22Rv1 (cell line): ENCODE data around the gene UNC5A.

Experiments
- H3K27ac ChIP-seq: fragments of 450-650 bp; 2 replicates; pipeline ENCODE4 v1.5.1; 2017
- ZFX ChIP-seq: fragments of 450-650 bp; IDR thresholded peaks from 2 replicates; pipeline ENCODE4 v1.6.1; 2017; ENCODE audit warnings: antibody characterized with exemption, borderline replicate concordance
- TF ChIP-seq, protein P1 (sequence below): fragments of 450-650 bp; IDR thresholded peaks from 2 replicates; pipeline ENCODE4 v1.5.1; 2017; ENCODE audit warnings: mild to moderate bottlenecking

UNC5A gene

DNA sequence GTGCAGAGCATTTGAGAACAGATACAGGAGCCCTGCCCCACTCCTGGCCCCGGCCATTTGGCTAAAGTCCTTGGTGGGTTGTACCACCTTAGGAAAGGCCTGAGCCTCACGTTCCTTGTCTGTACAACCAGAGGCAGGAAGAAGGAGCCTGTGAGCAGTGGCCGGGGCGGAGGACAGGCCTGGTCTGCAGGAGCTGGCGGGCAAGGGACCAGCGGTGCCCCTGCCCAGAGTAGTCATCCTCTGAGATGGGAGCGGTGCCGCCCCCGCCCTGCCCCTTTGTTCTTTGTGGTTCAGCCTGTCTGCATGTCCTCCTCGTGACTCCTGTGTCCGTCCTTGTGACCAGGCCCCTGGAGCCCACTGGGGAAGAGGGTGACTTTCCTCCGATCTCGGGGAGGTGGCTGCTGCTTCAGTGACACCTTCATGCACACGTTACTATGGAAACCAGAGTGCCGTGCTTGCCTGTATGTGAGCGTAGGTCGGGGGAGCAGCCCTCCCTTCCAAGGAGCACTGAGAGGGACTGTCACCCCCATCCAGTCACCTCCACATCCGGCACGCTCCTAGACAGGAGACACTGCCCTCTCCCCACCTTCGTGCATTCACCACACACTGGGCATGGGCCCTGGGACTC, 42.9 kb downstream of the UNC5A start:
- no peak overlapping the region for H3K27ac ChIP-seq

DNA sequence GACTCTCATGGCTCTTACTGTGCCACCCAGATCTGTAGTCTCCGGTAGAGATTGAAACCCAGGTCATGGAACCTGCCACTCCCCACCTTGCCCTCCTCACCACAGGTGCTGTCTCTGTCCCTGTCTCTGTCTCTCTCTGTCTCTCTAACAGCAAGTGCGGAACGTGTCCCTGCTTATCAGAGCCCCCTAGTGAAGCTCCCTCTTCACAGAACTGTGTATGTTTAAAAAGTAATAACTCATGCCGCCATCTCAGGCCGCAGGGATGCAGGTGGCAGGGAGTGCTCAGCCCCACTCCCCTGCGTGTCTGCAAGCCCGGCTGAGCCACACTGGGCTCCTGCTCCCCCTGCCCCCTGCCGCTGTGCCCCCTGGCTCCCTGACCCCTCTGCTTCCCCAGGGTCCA, 43.8 kb downstream of the UNC5A start:
- no peak overlapping the region for H3K27ac ChIP-seq
- no peak for TF ChIP-seq ZFX
- TF ChIP-seq, protein P1, sequence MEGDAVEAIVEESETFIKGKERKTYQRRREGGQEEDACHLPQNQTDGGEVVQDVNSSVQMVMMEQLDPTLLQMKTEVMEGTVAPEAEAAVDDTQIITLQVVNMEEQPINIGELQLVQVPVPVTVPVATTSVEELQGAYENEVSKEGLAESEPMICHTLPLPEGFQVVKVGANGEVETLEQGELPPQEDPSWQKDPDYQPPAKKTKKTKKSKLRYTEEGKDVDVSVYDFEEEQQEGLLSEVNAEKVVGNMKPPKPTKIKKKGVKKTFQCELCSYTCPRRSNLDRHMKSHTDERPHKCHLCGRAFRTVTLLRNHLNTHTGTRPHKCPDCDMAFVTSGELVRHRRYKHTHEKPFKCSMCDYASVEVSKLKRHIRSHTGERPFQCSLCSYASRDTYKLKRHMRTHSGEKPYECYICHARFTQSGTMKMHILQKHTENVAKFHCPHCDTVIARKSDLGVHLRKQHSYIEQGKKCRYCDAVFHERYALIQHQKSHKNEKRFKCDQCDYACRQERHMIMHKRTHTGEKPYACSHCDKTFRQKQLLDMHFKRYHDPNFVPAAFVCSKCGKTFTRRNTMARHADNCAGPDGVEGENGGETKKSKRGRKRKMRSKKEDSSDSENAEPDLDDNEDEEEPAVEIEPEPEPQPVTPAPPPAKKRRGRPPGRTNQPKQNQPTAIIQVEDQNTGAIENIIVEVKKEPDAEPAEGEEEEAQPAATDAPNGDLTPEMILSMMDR: no peak

More for the DNA sequence above, 42.9 kb downstream of the UNC5A start:
- TF ChIP-seq, protein P1: no peak
- no peak for TF ChIP-seq ZFX

DNA sequence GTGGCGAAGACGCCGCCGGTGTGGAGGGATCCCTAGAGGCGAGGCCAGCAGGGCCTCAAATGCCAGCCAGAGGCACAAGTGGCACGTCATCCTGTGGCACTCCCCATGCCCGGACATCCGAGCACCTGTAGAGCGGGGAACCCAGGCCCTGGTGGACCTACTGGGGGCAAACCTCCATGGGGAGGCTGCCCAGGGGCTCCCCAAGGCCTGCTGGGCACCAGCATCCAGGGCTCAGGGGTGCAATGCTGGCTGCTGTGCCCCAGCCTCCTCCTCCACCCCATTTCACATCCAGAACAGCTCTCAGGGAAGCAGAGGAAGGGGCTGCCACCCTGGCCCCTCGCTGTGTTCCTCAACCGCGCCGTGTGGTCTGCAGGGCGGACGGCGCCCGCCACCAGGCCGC, 45.2 kb downstream of the UNC5A start:
- H3K27ac ChIP-seq: no peak overlapping the region
- TF ChIP-seq, protein P1: no peak
- TF ChIP-seq ZFX: no peak

DNA sequence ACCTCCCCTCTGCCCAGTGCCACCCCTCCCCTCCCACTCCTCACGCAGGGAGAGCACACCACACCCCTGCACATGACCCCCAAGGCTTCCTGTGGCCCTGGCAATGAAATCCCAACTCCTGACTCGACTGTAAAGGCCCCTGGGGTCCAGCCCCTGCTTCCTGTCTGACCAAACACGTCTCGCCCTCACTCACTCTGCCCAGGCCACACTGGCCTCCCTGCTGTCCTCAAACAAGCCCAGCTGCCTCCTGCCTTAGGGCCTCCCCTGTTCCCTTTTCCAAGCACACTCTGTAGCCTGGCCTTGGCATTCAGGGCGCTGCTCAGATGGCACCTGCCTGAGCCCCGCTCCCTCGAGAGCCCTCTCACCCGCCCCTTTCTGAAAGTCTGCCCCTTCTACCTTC, 46.4 kb downstream of the UNC5A start:
- no peak overlapping the region for H3K27ac ChIP-seq
- TF ChIP-seq ZFX: no peak
- TF ChIP-seq, protein P1: no peak

DNA sequence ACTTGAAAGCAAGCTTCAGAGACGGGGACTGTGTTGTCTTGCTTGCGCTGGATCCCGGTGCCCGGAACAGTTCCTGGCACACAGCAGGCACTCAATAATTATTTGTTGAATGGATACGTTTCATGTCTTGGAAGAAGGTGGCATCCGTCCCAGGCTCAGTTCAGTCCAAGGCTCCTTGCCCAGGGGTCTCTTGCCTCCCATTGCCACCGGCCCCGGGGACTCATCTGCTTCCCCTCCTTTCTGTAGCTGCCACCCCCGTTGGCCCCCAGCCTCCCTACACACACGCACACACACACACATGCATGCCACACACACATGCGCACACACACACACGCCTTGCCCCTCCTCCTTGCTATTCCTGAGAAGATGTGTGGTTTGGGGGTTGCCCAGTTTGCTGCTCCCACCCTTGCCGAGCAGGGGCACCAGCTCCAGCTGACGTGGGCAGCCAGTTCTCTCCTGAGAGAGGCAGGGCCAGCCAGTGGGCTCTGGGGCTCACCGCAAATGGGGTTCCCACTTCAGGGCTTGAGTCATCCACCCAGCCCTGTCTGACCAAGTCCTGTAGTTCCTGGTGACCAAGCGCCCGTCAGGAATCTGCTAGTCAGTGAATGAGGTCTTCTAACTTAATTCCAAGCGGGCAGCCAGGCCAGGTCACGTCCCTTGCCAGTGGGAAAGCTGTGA, 47.0 kb downstream of the UNC5A start:
- no peak overlapping the region for H3K27ac ChIP-seq
- TF ChIP-seq ZFX: no peak
- TF ChIP-seq, protein P1: no peak

DNA sequence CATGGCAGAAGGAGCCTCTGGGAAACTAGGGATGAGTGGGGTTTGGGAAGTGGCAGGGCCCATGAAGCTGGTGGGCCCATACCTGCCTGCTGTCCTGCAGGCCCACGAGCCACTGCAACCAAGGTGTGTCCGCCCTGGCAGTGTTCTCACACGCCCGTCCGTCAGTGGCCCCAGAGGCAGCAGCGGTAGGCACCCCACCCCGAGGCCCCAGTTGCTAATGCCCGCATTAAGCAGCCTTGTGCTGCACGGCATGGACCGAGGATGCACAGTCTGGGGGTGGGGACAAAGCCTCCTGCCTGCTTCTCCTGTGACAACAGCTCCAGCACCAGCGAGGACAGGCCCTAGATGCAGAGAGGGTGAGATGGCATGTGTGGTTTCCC, 47.5 kb downstream of the UNC5A start:
- H3K27ac ChIP-seq: no peak overlapping the region
- TF ChIP-seq ZFX: no peak
- TF ChIP-seq, protein P1: no peak

DNA sequence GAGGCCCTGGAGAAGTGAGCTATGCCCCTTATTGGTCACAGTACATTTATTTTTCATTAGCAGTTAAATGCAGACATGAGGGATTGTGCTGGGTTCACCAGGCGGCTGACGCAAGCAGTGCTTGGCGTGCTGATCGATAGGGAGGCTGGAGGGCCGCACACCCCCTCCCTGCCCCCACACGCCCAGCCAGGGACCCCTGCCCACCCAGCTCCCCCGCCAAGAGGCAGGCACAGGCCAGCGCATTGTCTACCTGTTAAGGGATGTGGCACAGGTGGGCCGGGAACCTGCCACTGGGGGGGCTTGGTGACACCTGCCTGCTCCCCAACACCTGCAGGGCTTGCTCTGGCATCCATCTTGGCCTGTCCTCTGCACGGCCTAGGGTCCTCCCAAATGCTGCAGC, 49.6 kb downstream of the UNC5A start:
- no peak overlapping the region for H3K27ac ChIP-seq
- TF ChIP-seq ZFX: no peak
- TF ChIP-seq, protein P1: no peak
